SU-DHL-6 (cell line): Measurements from ENCODE around the gene ARHGAP40.

Experiments
- H2AFZ ChIP-seq: fragments of 200-600 bp; sonication (generic); 2 replicates; pipeline ENCODE4 v1.6.1; 2014; ENCODE audit warnings: low read depth, mild to moderate bottlenecking, moderate library complexity, mixed read lengths, antibody characterized with exemption, low read length; ENCODE audit not compliant: severe bottlenecking
- H3F3A ChIP-seq: fragments of 200-600 bp; shearing (Covaris generic); 2 replicates; pipeline ENCODE4 v1.6.0; 2016; ENCODE audit warnings: antibody characterized with exemption, mild to moderate bottlenecking; ENCODE audit not compliant: insufficient read depth
- H3K27ac ChIP-seq: fragments of 200-600 bp; sonication (generic); 2 replicates; pipeline ENCODE4 v1.5.1; 2016; ENCODE audit warnings: low read depth, mild to moderate bottlenecking, low read length, moderate library complexity, mixed read lengths
- H3K27me3 ChIP-seq: fragments of 200-600 bp; sonication (generic), shearing (Covaris generic); 2 replicates; pipeline ENCODE4 v1.6.0; 2014; ENCODE audit warnings: mild to moderate bottlenecking, low read length
- H3K36me3 ChIP-seq: fragments of 200-600 bp; sonication (generic); 2 replicates; pipeline ENCODE4 v1.6.1; 2014; ENCODE audit warnings: mild to moderate bottlenecking, low read length, mixed read lengths
- H3K4me2 ChIP-seq: fragments of 300-600, 200-600 bp; shearing (Covaris generic), sonication (generic); 2 replicates; pipeline ENCODE4 v1.6.0; 2014; ENCODE audit warnings: low read length, low read depth, mild to moderate bottlenecking; ENCODE audit not compliant: poor library complexity, severe bottlenecking
- H3K4me3 ChIP-seq: fragments of 200-600 bp; sonication (generic); 2 replicates; pipeline ENCODE4 v1.5.1; 2014; ENCODE audit warnings: antibody characterized with exemption, low read length, mild to moderate bottlenecking, mixed read lengths; ENCODE audit not compliant: insufficient read depth, poor library complexity, severe bottlenecking
- H3K79me2 ChIP-seq: fragments of 200-600 bp; sonication (generic); 2 replicates; pipeline ENCODE4 v1.6.1; 2014; ENCODE audit warnings: mild to moderate bottlenecking, low read length, moderate library complexity; ENCODE audit not compliant: insufficient read depth
- H3K9ac ChIP-seq: fragments of 200-600 bp; sonication (generic); 2 replicates; pipeline ENCODE4 v1.7.0; 2014; ENCODE audit warnings: mild to moderate bottlenecking, low read length
- H3K9me2 ChIP-seq: fragments of 200-600 bp; sonication (generic); replicated peaks from 2 replicates; pipeline ENCODE4 v1.6.1; 2014; ENCODE audit warnings: low read length; ENCODE audit not compliant: insufficient read depth
- H3K9me3 ChIP-seq: fragments of 200-600 bp; sonication (generic); 2 replicates; pipeline ENCODE4 v1.6.1; 2014; ENCODE audit warnings: low read length, mixed read lengths; ENCODE audit not compliant: insufficient read depth
- H4K20me1 ChIP-seq: fragments of 200-600 bp; sonication (generic); 2 replicates; pipeline ENCODE4 v1.6.1; 2014; ENCODE audit warnings: low read depth, mild to moderate bottlenecking, antibody characterized with exemption, low read length, moderate library complexity, mixed read lengths
- EZH2phosphoT487 ChIP-seq: fragments of 200-600 bp; sonication (generic), shearing (Covaris generic); conservative IDR thresholded peaks from 2 replicates; pipeline ENCODE4 v1.6.1; 2018; ENCODE audit warnings: mild to moderate bottlenecking, antibody characterized with exemption, low read length, moderate library complexity, mixed read lengths
- TF ChIP-seq, protein P1 (sequence below): fragments of 200-600 bp; sonication (generic); IDR thresholded peaks from one replicate; pipeline ENCODE4 v1.5.1; 2017; ENCODE audit warnings: antibody characterized with exemption, mild to moderate bottlenecking, low read length, moderate library complexity; ENCODE audit not compliant: insufficient read depth, poor library complexity, severe bottlenecking

Gene ARHGAP40

DNA sequence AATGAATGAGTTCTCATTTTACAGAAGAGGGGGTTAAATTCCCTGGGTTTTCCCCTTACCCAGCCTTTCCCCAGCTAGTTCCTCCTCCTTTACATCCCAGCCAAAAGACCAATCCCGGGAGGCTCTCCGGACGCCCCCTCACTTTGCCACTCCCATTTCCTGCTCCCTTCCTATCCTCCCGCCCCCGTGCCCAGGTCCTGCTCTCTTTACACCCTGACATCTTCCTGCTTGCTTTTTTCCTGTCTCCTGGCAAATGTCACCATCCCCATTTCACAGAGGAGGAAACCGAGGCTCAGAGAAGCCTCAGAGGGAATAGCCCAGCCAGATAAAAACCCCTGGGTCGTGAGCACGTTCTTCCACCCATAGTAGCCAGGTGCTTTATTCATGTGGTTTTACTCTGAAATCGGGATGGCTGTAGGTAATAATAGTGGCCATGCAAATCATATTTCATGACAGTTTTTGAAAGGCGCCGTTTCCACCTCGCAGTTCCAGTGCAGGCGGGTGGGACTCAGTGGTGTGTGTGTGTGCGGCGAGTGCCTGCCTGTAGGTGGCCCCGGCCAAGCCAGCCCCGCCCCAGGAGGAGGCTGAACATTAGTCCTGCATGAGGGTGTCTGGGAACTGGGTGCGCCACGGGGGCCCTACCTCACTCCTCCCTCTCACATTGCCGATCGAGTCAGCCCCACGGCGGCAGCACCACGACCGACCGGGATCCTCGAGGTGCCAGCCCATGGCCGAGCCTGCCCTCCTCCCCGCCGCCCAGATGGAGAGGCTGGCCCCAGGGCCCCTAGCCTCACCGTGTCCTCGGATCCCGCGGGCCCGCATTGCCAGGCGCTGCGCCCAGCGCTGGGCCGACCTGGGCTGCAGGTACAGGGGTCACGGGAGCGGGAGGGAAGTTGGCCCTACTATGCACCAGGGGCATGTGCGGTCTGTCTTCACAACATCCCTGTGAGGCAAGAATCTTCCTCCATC, at the start of gene ARHGAP40:
ARHGAP40 (plus strand) TSS at position 594 of the 969 bp plus-strand sequence.
- Histone ChIP-seq H3K4me3 (no peak within 1 kb of the TSS), H3K4me2 (no peak within 1 kb of the TSS), H3F3A (no peaks in the 10 kb centered on the region), H2AFZ (no peak within 1 kb of the TSS), H3K27ac (no peak within 1 kb of the TSS), H3K9ac (no peak within 1 kb of the TSS), H3K79me2 (no peaks in the 10 kb centered on the region), H4K20me1 (no peaks in the 10 kb centered on the region), H3K36me3 (no peaks in the 10 kb centered on the region), H3K27me3 (no peaks in the 10 kb centered on the region), H3K9me3 (no peaks in the 10 kb centered on the region), H3K9me2 (no peaks in the 10 kb centered on the region)
- TF ChIP-seq EZH2phosphoT487 = no peak
- TF ChIP-seq, protein P1, sequence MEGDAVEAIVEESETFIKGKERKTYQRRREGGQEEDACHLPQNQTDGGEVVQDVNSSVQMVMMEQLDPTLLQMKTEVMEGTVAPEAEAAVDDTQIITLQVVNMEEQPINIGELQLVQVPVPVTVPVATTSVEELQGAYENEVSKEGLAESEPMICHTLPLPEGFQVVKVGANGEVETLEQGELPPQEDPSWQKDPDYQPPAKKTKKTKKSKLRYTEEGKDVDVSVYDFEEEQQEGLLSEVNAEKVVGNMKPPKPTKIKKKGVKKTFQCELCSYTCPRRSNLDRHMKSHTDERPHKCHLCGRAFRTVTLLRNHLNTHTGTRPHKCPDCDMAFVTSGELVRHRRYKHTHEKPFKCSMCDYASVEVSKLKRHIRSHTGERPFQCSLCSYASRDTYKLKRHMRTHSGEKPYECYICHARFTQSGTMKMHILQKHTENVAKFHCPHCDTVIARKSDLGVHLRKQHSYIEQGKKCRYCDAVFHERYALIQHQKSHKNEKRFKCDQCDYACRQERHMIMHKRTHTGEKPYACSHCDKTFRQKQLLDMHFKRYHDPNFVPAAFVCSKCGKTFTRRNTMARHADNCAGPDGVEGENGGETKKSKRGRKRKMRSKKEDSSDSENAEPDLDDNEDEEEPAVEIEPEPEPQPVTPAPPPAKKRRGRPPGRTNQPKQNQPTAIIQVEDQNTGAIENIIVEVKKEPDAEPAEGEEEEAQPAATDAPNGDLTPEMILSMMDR = no peak

DNA sequence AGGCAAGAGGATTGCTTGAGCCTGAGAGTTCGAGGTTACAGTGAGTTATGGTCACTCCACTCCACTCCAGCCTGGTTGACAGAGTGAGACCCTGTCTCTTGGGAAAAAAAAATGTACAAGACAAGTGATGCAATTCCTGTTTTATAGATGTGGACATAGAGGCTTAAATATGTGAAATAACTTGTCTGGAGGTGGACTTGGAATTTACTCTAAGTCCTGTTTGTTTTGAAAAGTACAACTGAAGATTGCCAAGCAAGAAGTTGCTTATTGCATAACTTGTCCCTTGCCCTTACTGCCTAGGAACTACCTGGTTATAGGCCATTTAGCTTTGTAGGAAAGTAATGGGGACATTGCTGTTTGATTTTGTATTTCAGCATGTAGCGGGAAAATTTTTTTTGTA, 46.6 kb upstream of the ARHGAP40 start:
- TF ChIP-seq, protein P1 = no peak
- TF ChIP-seq EZH2phosphoT487 = no peak
- no peaks in the 10 kb centered on the region for H3K27me3 ChIP-seq
- H3K79me2 ChIP-seq = no peaks in the 10 kb centered on the region
- H3K36me3 ChIP-seq = peaks cover 55% of the 10 kb centered on the region
- H2AFZ ChIP-seq = no peak overlapping the region
- no peaks in the 10 kb centered on the region for H4K20me1 ChIP-seq
- no peak overlapping the region for H3K9ac ChIP-seq
- no peaks in the 10 kb centered on the region for H3K9me2 ChIP-seq
- H3K4me3 ChIP-seq = no peak overlapping the region
- no peaks in the 10 kb centered on the region for H3K9me3 ChIP-seq
- no peak overlapping the region for H3K27ac ChIP-seq
- H3F3A ChIP-seq = no peaks in the 10 kb centered on the region
- H3K4me2 ChIP-seq = no peak overlapping the region

DNA sequence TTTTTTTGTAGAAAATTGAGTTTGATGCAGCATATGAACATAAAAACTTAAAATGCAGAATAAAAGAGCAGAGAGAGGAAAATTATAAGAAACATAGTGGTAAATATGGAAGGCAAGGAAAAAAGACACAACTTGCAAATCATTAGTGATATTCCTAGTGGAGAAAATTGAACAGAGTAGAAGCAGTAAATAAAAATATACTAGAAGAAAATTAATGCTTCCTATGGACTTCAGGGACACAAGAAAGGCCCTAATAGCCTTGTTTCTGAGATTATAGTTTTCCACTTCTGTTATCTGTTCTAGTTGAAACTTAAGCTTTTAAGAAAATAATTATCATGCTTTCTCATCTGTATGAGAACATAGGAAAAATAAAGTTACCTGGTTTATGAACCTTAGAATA, 46.2 kb upstream of the ARHGAP40 start:
- Histone ChIP-seq H3K36me3 (peaks cover 58% of the 10 kb centered on the region), H3K27ac (no peak overlapping the region), H3K79me2 (no peaks in the 10 kb centered on the region), H3K27me3 (no peaks in the 10 kb centered on the region), H3F3A (no peaks in the 10 kb centered on the region), H2AFZ (no peak overlapping the region), H4K20me1 (no peaks in the 10 kb centered on the region), H3K9me3 (no peaks in the 10 kb centered on the region), H3K9ac (no peak overlapping the region), H3K9me2 (no peaks in the 10 kb centered on the region), H3K4me2 (no peak overlapping the region), H3K4me3 (no peak overlapping the region)
- TF ChIP-seq EZH2phosphoT487 = no peak
- TF ChIP-seq, protein P1 = no peak
